ENCODE data around the gene IRS1.

The IRS1 gene

GRCh38 chr2:226791056-226791486, 8.5 kb downstream of the IRS1 start:
- peak; percentile 65 for DNase-seq (ENCODE audit: low read depth)

DNA sequence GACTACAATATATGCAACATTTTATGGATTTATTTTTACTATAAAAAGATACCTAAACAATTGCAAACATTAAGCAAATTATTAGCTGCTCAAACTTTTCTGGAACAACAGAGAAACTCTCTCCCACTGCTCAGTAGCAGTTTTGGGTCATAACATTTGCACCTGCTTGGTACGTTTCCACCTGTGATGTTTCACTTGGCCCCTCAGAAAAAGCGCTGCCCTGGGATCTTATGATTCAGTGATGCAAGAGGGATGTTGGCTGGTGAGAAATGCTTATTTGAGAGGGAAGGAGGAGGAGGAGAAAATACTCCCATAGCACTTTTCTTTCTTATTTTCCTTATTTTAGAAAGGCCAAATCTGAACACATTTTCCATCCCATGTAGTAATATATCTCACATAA, 9.2 kb downstream of the IRS1 start:
- no peak for DNase-seq (ENCODE audit: low read depth)

- DNase-seq (ENCODE audit: low read depth): no peak
These were observed 9.6 kb downstream of the IRS1 start for GRCh38 chr2:226790011-226790410.

GRCh38 chr2:226788881-226789490, 10.6 kb downstream of the IRS1 start:
- no peak for DNase-seq (ENCODE audit: low read depth)

DNA sequence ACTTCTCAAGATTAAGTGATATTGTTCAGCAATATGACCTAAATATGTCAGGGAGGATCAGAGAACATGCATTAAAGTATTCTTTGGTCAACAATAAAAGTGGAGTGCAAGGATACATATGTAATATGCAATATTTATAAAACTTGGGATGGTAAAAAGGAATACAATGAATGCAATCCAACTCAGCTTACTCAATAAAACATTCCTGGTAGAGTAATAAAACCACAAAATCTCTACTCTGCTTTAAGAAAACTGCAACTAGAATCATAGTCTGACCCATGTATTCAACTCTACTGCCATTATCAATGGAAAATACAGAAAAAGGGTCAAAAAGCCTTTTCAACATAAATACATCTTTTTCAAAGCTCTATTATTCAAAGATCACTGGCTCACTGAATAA, 11.6 kb downstream of the IRS1 start:
- DNase-seq (ENCODE audit: low read depth): no peak

DNA sequence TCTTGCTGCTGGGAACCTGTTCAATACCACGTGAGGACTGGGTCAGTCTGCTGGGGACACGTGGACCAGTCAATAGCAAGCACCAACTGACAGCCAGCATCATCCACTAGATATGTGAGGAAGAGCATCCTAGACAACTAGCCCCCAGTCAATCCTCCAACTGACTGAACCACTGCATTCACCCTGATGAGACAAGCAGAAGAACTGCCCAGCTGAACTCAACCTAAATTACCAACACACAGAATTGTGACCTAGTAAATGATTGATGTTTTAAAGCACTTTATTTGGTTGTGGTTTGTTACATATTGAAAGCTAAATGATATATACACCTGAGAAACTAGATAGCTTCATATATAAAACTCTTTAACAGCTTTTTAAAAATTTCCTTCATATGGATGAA, 15.7 kb downstream of the IRS1 start:
- DNase-seq (ENCODE audit: low read depth): no peak

DNA sequence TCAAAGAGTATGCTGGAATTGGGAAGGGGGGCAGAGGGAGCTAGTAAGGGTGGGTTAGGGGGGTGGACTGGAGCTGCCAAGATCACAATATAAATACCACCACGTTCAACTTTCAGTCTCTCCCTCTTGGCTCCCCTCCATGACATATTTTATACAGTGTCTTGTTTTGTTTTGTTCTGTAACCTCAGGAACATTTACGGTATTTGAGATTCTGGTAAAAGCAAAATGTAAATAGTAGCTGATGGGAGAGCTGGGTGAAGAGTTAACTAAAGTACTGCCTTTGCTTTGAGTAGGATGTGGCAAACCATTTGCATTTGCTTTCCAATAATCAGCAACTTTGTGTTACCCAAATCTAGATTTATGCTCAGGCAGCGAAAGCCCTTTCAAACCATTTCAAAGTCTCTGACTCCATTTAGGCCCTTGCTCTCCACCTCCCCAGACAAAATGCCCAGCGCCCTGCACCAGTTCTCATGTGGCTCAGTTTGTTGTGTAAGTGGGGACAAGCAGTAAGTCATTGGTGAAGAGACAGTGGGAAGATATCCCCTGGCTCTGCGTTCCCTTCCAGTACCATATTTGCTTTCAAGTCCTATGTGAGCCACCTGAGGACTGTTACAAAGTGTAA, 17.4 kb downstream of the IRS1 start:
- DNase-seq (ENCODE audit: low read depth): no peak

DNA sequence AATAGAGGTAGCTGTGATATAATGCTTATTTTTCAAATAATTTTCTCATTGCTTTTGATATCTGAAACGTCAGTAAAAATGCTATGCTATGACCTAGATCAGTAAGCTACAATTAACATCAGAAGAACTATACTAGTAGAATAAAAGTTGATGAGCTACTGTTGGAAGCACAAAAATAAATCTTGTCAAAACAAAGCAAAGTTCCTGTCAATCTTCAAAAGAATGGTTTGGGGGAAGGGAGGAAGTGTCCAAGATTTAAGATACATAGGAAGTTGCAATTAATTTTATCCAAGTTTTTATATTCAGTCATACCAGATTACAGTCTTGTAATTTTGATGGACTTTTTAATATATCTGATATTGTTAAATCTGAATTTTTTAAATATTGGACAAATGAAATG, 19.2 kb downstream of the IRS1 start:
- no peak for DNase-seq (ENCODE audit: low read depth)

- DNase-seq (ENCODE audit: low read depth): no peak
These were observed 22.0 kb downstream of the IRS1 start for GRCh38 chr2:226777611-226778010.

- no peak for DNase-seq (ENCODE audit: low read depth)
These were observed 23.5 kb downstream of the IRS1 start for GRCh38 chr2:226776104-226776503.

DNA sequence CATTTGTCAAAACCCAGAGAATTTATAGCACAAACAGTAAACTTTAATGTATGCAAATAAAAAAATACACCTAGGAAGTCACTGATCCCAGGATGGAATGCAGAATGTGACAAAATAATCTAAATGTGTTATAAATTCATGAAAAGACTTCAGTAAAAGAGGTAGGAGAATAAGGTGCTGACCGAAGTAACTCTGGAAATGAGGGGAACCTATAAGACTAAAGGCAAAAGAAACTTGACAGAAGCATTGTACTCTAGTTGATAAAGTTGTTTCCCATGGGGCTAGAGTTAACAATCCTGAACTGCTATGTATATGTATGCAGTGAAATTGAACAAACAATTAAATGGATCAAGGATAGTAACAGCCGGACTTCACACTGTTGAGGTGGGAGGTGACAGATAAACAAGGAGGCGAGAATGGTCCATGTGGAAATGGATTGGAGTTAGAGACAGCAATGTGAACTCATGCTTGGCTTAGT, 24.5 kb downstream of the IRS1 start:
- no peak for DNase-seq (ENCODE audit: low read depth)

- DNase-seq (ENCODE audit: low read depth): no peak
These were observed 26.3 kb downstream of the IRS1 start for GRCh38 chr2:226773291-226773690.

GRCh38 chr2:226772389-226773179, 27.0 kb downstream of the IRS1 start:
- DNase-seq (ENCODE audit: low read depth): no peak

GRCh38 chr2:226771067-226771466, 28.6 kb downstream of the IRS1 start:
- DNase-seq (ENCODE audit: low read depth): no peak

DNA sequence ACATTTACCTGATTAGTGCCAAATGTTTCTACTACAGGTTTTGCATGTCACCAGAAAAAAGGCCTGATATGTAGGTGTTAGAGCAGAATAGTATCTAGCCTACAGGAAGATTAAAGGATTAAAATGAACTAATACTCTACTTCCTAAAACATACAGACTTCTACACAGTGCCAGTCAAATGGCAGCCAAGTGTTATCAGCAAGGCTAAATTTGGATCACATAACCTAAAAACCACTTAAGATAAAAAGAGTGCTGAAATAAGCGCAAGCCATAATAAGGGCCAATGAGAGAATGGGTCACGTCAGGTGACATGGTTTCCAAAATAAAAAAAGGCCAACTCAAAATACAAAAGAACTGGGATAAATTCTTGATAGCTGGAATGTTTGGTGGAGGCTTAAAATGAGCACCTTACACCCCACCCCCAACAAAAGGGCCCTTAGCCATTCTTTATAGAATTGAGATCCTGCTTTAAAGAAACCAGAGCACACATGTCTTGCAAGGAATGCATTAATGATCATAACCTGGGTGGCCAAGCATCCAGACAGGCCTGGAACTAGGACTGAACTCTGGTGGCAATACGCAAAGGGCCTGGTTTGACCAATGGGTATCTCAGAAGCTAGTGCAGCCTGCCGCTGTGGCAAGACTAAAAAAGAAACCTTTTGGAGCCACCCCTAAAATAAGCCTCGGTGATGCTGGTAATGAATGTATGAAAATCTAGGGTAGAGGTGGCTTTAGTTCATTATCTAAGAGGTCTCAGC, 32.4 kb downstream of the IRS1 start:
- no peak for DNase-seq (ENCODE audit: low read depth)

DNA sequence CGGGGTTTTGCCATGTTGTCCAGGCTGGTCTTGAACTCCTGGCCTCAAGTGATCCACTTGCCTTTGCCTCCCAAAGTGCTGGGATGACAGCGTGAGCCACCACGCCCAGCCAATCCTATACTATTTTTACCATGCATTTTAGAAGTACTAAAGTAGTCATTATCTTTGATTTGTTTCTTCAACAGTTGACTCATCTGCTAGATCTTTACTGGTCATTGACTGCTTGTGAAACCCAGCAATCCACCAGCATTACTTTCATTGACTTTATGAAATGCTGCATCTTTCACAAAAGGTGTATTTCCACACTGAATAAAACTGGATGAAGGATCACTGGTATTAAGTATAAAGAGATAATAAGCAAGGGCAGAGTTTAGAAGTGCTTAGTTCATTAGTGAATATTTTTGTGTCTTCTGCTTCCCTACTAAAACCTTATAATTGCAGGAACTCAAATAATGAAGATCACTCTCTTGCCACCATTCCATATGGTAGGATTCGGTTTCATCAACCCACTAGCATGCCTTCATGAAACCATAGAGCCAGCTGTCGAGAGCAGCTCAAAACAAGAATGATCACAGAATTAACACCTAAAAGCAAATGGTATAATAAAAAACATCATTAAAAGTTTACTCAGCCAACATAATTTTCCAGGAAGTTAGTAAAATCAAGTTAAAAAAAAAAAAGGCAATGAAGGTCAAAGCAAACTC, 33.1 kb downstream of the IRS1 start:
- DNase-seq (ENCODE audit: low read depth): peak; percentile 22

DNA sequence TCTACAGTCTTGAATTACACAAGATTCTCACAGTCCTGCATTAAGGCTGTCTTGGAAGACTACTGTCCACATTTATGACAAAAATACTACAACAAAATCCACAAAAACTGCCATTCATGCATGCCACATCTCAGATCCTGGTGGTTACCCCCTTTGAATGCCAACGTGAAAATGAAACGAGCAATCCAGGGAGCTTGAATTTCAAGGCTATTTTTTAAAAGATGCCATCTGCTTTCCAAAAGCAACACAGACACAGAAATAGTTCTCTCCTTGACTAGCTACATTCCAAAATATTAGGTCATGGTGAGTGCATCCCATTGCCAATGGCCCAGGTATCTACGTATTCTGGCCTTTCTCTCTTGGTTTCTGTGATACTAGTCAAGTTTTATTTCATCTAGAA, 36.3 kb downstream of the IRS1 start:
- DNase-seq (ENCODE audit: low read depth): peak; percentile 8

GRCh38 chr2:226761195-226761583, 38.4 kb downstream of the IRS1 start:
- no peak for DNase-seq (ENCODE audit: low read depth)

- peak; percentile 94 for DNase-seq (ENCODE audit: low read depth)
These were observed 39.0 kb downstream of the IRS1 start for GRCh38 chr2:226760412-226761194.

GRCh38 chr2:226759768-226760167, 39.9 kb downstream of the IRS1 start:
- DNase-seq (ENCODE audit: low read depth): no peak

All from HS-5 (cell line).